Loucy (cell line): ENCODE results near the gene ZDHHC14.

Experiments
- H2AFZ ChIP-seq: fragments of 200-600 bp; sonication (generic); 2 replicates; pipeline ENCODE4 v1.6.0; 2016; ENCODE audit warnings: antibody characterized with exemption, mild to moderate bottlenecking, low read length, moderate library complexity
- H3F3A ChIP-seq: fragments of 200-600 bp; 2 replicates; pipeline ENCODE4 v1.6.0; 2016; ENCODE audit warnings: antibody characterized with exemption, low read depth, mild to moderate bottlenecking
- H3K27me3 ChIP-seq: fragments of 200-600 bp; sonication (generic); 2 replicates; pipeline ENCODE4 v1.6.1; 2014; ENCODE audit warnings: low read length, mild to moderate bottlenecking; ENCODE audit not compliant: insufficient read depth, poor library complexity, severe bottlenecking
- H3K36me3 ChIP-seq: fragments of 200-600 bp; sonication (generic); 2 replicates; pipeline ENCODE4 v1.6.1; 2016; ENCODE audit warnings: low read length; ENCODE audit not compliant: insufficient read depth
- H3K4me1 ChIP-seq: fragments of 200-600 bp; sonication (generic); 2 replicates; pipeline ENCODE4 v1.5.1; 2014; ENCODE audit warnings: low read length, mild to moderate bottlenecking; ENCODE audit not compliant: insufficient read depth, poor library complexity, severe bottlenecking
- H3K4me2 ChIP-seq: fragments of 200-600 bp; sonication (generic); 2 replicates; pipeline ENCODE4 v1.6.0; 2014; ENCODE audit warnings: antibody characterized with exemption, low read length, low read depth, mild to moderate bottlenecking; ENCODE audit not compliant: poor library complexity, severe bottlenecking
- H3K4me3 ChIP-seq: fragments of 200-600 bp; sonication (generic); 2 replicates; pipeline ENCODE4 v1.5.1; 2014; ENCODE audit warnings: low read length, mild to moderate bottlenecking, mixed read lengths; ENCODE audit not compliant: poor library complexity, severe bottlenecking
- H3K79me2 ChIP-seq: fragments of 200-600 bp; sonication (generic); 2 replicates; pipeline ENCODE4 v1.6.1; 2014; ENCODE audit warnings: low read length; ENCODE audit not compliant: insufficient read depth
- H3K9ac ChIP-seq: fragments of 200-600 bp; sonication (generic); 2 replicates; pipeline ENCODE4 v1.6.0; 2014; ENCODE audit warnings: mild to moderate bottlenecking, low read depth, low read length, moderate library complexity; ENCODE audit not compliant: poor library complexity, severe bottlenecking
- H3K9me2 ChIP-seq: fragments of 200-600 bp; sonication (generic); replicated peaks from 2 replicates; pipeline ENCODE4 v1.6.1; 2016; ENCODE audit warnings: low read depth, low read length, mixed read lengths
- H3K9me3 ChIP-seq: fragments of 200-600 bp; sonication (generic); 2 replicates; pipeline ENCODE4 v1.6.1; 2014; ENCODE audit warnings: mild to moderate bottlenecking, antibody characterized with exemption, low read length, low read depth; ENCODE audit not compliant: insufficient read depth
- H4K20me1 ChIP-seq: fragments of 200-600 bp; sonication (generic); 2 replicates; pipeline ENCODE4 v1.6.0; 2014; ENCODE audit warnings: antibody characterized with exemption, low read length, mild to moderate bottlenecking; ENCODE audit not compliant: insufficient read depth, poor library complexity, severe bottlenecking
- CTCF ChIP-seq: fragments of 200-600 bp; sonication (generic); conservative IDR thresholded peaks from 2 replicates; pipeline ENCODE4 v1.5.1; 2014; ENCODE audit warnings: mild to moderate bottlenecking, antibody characterized with exemption, low read length
- EZH2phosphoT487 ChIP-seq: fragments of 200-600 bp; IDR thresholded peaks from 2 replicates; pipeline ENCODE4 v1.6.1; 2018; ENCODE audit warnings: antibody characterized with exemption, mild to moderate bottlenecking, moderate library complexity, borderline replicate concordance

ZDHHC14 gene

GRCh38 chr6:157584036-157584435, 203.0 kb downstream of the ZDHHC14 start:
- TF ChIP-seq CTCF: no peak
- no peak for TF ChIP-seq EZH2phosphoT487
- H3K9me3 ChIP-seq: no peaks in the 10 kb centered on the region
- H3K4me1 ChIP-seq: no peaks in the 10 kb centered on the region
- no peak overlapping the region for H2AFZ ChIP-seq
- no peaks in the 10 kb centered on the region for H3K36me3 ChIP-seq
- no peaks in the 10 kb centered on the region for H3F3A ChIP-seq
- no peak overlapping the region for H3K4me3 ChIP-seq
- H3K9ac ChIP-seq: no peak overlapping the region
- no peaks in the 10 kb centered on the region for H3K79me2 ChIP-seq
- H3K9me2 ChIP-seq: no peaks in the 10 kb centered on the region
- H3K27me3 ChIP-seq: no peaks in the 10 kb centered on the region
- no peaks in the 10 kb centered on the region for H4K20me1 ChIP-seq
- no peak overlapping the region for H3K4me2 ChIP-seq

- TF ChIP-seq CTCF (no peak), EZH2phosphoT487 (no peak)
Observed at GRCh38 chr6:157585274-157586087, 204.5 kb downstream of the ZDHHC14 start.

GRCh38 chr6:157586088-157586414, 205.1 kb downstream of the ZDHHC14 start:
- Histone ChIP-seq H3K9me3 (peaks cover 11% of the 10 kb centered on the region; the same call in 1 of the 2 replicates), H4K20me1 (no peaks in the 10 kb centered on the region), H3K9me2 (no peaks in the 10 kb centered on the region), H3K4me3 (no peak overlapping the region), H3K9ac (no peak overlapping the region), H3K4me1 (no peaks in the 10 kb centered on the region), H3K79me2 (no peaks in the 10 kb centered on the region), H3K36me3 (no peaks in the 10 kb centered on the region), H3F3A (no peaks in the 10 kb centered on the region), H3K4me2 (no peak overlapping the region), H2AFZ (no peak overlapping the region), H3K27me3 (no peaks in the 10 kb centered on the region)
- TF ChIP-seq CTCF: no peak
- no peak for TF ChIP-seq EZH2phosphoT487

More at GRCh38 chr6:157585274-157586087, 204.5 kb downstream of the ZDHHC14 start:
- H3K9me3 ChIP-seq: peaks cover 8% of the 10 kb centered on the region; the same call in 1 of the 2 replicates
- no peak overlapping the region for H3K4me2 ChIP-seq
- H3K27me3 ChIP-seq: no peaks in the 10 kb centered on the region
- H4K20me1 ChIP-seq: no peaks in the 10 kb centered on the region
- no peaks in the 10 kb centered on the region for H3K9me2 ChIP-seq
- H3K4me1 ChIP-seq: no peaks in the 10 kb centered on the region
- H3K79me2 ChIP-seq: no peaks in the 10 kb centered on the region
- no peak overlapping the region for H2AFZ ChIP-seq
- H3K4me3 ChIP-seq: no peak overlapping the region
- no peaks in the 10 kb centered on the region for H3F3A ChIP-seq
- no peaks in the 10 kb centered on the region for H3K36me3 ChIP-seq
- H3K9ac ChIP-seq: no peak overlapping the region
